HG03159 (cell line): ENCODE results near the gene PIM3.

Source experiments
- ATAC-seq: cut with Tn5 transposase; IDR thresholded peaks from one replicate; pipeline ENCODE4 v1.9.1; 2021; ENCODE audit warnings: mild to moderate bottlenecking, moderate library complexity; ENCODE audit not compliant: unreplicated experiment

The PIM3 gene

GRCh38 chr22:49960159-49961004, at the start of gene PIM3:
Gene PIM3, plus strand, starts transcription at chr22:49960772. Its CDS starts 176 bp downstream, at chr22:49960948.
- peak; percentile 56 for ATAC-seq

- no peak for ATAC-seq
Observed at GRCh38 chr22:49911881-49912625, 48.5 kb upstream of the PIM3 start.

DNA sequence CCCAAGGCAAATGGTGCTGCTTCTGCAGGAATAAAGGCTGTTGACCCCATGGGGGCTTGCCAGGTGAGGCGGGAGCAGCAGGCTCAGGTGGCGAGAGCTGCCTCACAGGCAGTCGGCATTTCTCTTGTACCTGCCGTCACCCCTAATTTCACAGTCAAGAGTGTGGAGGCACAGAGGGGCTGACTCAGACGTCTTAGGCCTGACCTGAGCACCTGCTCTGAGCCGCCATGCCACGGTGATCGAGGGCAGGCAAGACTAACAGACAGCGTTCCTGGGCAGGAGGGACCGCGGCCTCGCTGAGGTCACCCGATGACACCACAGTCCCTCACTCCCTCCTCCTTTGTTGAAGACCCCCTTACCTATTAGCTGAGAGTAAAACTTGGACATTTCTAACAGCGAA, 47.5 kb upstream of the PIM3 start:
- no peak for ATAC-seq

DNA sequence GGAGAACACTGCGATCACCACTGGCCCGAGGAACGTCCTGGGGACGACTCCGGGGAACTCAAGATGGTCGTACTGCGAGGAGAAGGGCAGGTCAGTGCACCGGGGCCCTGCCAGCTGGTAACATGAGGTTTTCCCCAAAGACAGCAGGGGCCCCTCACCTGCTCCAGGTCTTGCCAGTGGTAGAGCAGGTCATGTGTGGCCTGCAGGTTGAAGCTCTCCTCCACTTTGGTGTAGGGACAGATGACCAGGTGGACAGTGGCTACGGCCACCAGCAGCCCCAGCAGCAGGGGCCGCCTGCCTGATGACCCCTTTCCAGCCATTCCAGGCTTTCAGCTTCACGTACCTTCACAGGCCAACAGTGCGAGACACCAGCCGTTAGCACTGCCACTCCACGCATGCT, 47.1 kb upstream of the PIM3 start:
- no peak for ATAC-seq

- ATAC-seq, result no peak
Observed at GRCh38 chr22:49914256-49914655, 46.3 kb upstream of the PIM3 start.

DNA sequence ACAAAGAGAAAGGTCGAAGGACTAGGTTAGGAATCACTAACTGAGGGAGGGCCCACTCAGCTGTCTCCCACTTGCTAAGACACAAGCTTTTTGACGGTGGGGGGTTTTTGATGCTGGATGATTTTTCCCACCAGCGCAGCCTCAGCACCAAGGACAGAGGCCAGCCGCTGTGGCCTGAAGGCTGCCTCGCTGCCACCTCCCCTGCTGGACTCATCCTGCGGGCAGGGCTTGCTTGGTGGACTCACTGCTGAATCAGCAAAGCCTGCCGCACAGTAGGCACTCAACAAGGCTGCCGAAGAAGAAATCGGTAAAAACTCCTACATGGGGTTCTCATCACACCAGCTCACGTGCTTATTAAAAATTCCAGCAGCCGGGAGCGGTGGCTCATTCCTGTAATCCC, 45.0 kb upstream of the PIM3 start:
- ATAC-seq, result no peak

DNA sequence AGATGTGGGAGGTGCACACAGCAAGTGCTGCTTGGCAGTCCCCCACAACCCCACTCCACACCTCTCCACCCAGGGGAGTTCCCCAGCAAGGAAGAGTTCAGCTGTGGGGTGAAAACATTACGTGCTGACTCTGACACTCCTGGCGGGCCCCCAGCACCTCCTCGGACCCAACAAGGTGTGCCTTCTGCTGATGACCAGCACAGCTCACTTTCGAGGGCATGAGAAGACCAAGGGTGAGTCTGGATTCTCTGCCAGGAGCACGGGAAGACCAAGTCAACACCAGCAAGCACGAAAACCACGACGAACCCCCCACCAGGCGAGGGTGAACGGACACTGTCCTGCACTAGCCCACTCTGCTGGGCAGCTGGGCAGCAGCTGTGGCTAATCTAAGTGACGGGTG, 43.7 kb upstream of the PIM3 start:
- no peak for ATAC-seq

DNA sequence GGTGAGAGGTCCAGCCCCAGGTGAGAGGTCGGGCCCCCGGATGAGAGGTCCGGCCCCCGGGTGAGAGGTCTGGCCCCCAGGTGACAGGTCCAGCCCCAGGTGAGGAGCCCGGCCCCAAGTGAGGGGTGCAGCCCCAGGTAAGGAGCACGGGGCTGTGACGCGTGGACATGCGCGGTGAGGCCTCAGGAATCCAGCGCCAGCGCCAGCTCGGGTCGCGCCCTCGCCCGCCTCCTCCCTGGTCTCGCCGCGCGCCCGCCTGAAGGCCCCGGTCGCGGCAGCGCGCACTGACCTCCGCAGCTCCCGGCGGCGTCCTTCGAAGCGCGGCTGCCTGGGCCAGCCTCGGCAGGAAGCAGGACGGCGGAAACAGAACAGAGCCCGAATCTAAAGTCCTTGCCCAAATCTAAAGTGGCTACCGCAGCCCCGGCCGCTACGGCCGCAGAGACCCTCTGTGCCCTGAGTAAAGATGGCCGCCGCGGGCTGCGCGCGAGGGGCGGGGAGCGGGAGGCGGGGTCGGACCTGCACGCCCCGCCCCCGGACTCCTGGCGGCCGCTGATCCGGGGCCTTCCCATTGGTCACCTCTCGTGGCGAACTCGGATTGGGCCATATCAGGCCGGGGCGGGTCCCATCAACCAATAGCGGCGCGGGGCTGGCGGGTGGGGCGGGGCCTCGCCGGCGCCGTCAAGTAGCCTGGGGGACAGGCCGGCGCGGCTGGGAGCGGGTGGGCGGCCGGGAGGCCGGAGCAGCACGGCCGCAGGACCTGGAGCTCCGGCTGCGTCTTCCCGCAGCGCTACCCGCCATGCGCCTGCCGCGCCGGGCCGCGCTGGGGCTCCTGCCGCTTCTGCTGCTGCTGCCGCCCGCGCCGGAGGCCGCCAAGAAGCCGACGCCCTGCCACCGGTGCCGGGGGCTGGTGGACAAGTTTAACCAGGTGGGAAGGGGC, 42.3 kb upstream of the PIM3 start, which contains the start of the genes ALG12 and CRELD2:
TSS of gene ALG12 (minus strand) at position 465 of the 937 bp plus-strand sequence. CDS start 4,673 bp downstream, outside the sequence.
TSS of gene CRELD2 (plus strand) at position 661 of the 937 bp plus-strand sequence. CDS start at position 797, 136 bp downstream.
- peak; percentile 83 for ATAC-seq

- no peak for ATAC-seq
Observed at GRCh38 chr22:49918911-49919881, 41.4 kb upstream of the PIM3 start.

DNA sequence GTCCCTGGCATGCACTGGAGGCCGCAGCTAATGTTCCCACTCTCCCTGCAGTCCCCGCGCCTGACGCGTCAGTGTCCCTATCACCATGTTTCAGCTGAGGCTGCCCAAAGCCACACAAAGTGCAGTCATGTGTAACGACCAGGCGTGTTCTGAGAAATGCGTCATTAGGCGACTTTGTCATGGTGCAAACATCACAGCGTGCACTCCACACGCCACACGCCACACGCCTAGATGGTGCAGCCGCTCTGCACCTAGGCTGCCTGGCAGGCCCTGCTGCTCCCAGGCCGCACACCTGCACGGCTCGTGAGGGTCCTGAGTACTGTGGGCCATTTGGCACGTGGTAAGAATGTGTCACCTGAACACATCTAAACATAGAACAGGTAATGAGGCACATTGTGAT, 39.7 kb upstream of the PIM3 start:
- ATAC-seq, result no peak

DNA sequence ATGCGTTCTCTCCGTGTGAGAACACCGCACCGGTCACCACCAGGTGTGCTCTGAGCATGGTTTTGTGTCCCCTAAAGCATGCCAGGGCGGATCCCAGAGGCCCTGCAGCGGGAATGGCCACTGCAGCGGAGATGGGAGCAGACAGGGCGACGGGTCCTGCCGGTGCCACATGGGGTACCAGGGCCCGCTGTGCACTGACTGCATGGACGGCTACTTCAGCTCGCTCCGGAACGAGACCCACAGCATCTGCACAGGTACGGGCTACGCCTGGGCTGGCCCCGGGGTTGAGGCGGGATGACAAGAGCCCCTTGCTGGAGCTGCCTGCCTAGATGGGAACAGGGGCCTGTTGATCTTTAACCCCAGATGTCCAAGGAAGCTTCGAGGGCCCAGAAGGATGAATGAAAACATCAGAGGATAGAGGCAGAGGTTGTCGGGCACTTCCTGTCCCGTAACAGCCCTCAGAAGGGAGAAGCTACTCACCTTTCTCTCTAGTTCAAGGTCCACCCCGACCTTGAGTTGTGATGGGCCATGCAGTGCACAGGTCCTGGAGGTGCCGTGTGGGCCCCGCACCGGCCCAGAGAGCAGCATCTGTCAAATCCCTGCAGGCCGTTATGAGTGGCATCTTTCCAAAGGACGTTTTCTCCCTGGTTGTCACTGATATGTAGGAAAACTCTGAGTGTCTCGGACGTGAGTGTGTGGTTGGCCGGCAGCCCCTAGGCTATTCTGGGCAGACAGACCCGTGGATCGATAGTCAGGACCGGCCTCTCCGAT, 38.9 kb upstream of the PIM3 start:
- no peak for ATAC-seq

DNA sequence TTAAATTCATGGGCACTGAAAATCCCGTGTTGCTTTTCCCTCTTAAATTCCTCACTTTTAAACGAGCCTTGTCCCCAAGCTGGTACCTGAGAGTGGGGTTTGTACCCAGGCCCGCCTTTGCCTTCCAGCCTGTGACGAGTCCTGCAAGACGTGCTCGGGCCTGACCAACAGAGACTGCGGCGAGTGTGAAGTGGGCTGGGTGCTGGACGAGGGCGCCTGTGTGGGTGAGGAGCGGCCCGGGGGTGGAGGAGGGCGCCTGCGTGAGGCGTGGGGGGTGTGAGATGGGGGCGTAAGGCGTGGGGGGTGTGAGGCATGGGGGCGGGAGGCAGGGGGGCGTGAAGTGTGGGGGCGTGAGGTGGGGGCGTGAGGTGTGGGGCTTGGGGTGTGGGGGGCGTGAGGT, 38.1 kb upstream of the PIM3 start:
- no peak for ATAC-seq

DNA sequence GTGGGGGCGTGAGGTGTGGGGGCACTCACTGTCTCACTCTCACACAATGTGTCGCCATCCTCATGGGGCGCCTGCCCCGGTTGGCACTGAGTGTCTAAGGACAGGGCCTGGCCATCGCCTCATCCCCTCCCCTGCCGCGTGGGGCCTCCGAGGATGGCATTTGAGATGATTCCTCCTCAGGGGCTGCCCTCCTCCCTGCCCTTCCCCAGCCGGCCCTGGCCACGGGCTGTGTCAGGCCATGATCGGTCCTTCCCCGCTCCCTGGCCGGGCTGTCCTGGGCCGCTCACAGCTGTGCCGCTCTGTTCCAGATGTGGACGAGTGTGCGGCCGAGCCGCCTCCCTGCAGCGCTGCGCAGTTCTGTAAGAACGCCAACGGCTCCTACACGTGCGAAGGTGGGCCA, 37.6 kb upstream of the PIM3 start:
- no peak for ATAC-seq

- ATAC-seq, result no peak
Observed at GRCh38 chr22:49923445-49923844, 37.1 kb upstream of the PIM3 start.

GRCh38 chr22:49924113-49924833, 36.3 kb upstream of the PIM3 start:
- no peak for ATAC-seq

DNA sequence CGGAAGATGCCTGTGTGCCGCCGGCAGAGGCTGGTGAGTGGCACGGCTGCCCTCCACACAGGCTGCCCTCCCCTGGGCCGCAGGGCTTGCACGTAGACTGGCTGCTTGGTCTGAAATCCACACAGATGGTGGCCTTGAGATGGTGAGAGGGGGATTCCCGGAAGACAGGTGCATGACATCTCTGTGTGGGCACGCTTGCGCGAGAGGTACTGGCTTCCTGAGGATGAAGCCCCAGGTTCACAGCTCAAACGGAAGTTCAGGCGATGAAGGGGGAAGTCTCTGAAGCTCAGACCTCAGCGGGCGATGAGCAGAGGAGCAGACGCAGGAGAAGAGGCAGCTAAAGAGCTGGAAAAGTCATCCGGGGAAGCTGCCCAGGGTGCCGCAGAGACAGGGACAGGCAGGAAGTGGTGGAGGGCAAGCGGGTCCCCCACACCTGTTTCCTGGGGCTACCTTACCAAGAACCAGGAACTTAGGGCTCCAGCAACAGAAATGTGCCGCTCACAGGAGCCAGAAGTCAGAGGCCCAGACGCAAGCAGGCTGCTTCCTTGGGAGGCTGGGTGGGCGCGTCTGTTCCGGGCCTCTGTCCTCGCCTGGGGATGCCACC, 34.9 kb upstream of the PIM3 start:
- no peak for ATAC-seq

DNA sequence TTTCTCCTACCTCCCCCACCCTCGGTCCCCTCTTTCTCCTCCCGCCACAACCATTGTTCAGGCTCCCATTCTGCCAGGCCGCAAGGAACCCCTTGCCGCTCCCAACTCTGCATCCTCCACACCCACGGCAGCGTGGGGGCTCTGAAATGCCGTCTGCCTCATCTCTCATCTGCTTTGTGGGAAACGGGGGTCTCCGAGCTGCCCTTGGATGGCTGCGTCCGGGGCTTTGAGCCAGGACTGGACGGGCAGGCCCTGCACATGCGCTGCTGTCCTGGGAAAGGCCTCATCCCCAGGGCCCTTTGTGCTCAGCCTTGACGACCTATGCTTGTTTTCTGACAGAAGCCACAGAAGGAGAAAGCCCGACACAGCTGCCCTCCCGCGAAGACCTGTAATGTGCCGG, 33.7 kb upstream of the PIM3 start:
- no peak for ATAC-seq
